Body of pancreas (tissue), 4 donors: Measurements from ENCODE around the gene LDLRAD4. TPM values are rescaled to one million over a fixed set of nuclear protein-coding genes. Genes with fewer than 3 reads are reported as not detected.

Experiments used
- ATAC-seq: fragments of 150-250 bp; one replicate; pipeline ENCODE4 v1.9.1; 2016
- DNase-seq, 4 donors: peaks; one replicate each; pipeline ENCODE4 v3.0.0-alpha.2; 2019
- H3K27ac ChIP-seq, 4 donors: fragments of 200-600 bp; sonication (generic); 1 replicate in 3 of 4; 2 replicates in 1 of 4; pipeline versions ENCODE4 v1.5.1 to v1.6.1; 2016 to 2019; ENCODE audit warnings: mild to moderate bottlenecking in 1 of 4, mixed read lengths in 1 of 4, moderate library complexity in 1 of 4
- H3K27me3 ChIP-seq, 2 donors: fragments of 200-600 bp; sonication (generic); one replicate each; pipeline ENCODE4 v1.6.0; 2016; ENCODE audit warnings: mild to moderate bottlenecking in 1 of 2
- H3K36me3 ChIP-seq, 2 donors: fragments of 200-600 bp; sonication (generic); replicated peaks in 1 of 2; 2 replicates each; pipeline ENCODE4 v1.5.1; 2016; ENCODE audit warnings: low read depth in 2 of 2; ENCODE audit not compliant: insufficient read depth in 1 of 2
- H3K4me1 ChIP-seq: fragments of 200-600 bp; sonication (generic); one replicate; pipeline ENCODE4 v1.6.0; 2016
- H3K4me3 ChIP-seq, 2 donors: fragments of 200-600 bp; sonication (generic); 1 replicate in 1 of 2; 2 replicates in 1 of 2; pipeline ENCODE4 v1.5.1; 2016 to 2019
- H3K9me3 ChIP-seq, 3 donors: fragments of 200-600 bp; sonication (generic); 1 replicate in 2 of 3; 2 replicates in 1 of 3; pipeline ENCODE4 v1.5.1; 2016
- POLR2A ChIP-seq, 3 donors: fragments of 450-650 bp; IDR thresholded peaks; one replicate each; pipeline ENCODE4 v1.6.1; 2016; ENCODE audit warnings: antibody characterized with exemption in 3 of 3, mild to moderate bottlenecking in 2 of 3
- WGBS, 2 donors: methylation state at CpG; one replicate each; pipeline ENCODE4 v1.1.5; 2017; 5-methylcytosine and 5-hydroxymethylcytosine counted together
- intact Hi-C: fragments of 100-400 bp; cut with DNase I; formaldehyde crosslinking; loops from one replicate; pipeline ENCODE4 v1.15.1; 2023
- total RNA-seq, 2 donors: library from RNA; depleted of rRNA; stranded (reverse); fragments of >200 nt; gene quantifications; one replicate each; pipeline ENCODE4 v1.1.0, GENCODE V29; 2016
- TF ChIP-seq, protein P1 (sequence below), 7 experiments: fragments of 450-650 bp in 4 of 7; fragments of 200-600 bp in 3 of 7; sonication (generic) in 3 of 7; IDR thresholded peaks; one replicate each; pipeline ENCODE4 v1.5.1; 2016 to 2019; ENCODE audit warnings: antibody characterized with exemption in 7 of 7

LDLRAD4 gene
- total RNA-seq, 2 donors from 2014 or later = 8.6 to 35.9 TPM

DNA sequence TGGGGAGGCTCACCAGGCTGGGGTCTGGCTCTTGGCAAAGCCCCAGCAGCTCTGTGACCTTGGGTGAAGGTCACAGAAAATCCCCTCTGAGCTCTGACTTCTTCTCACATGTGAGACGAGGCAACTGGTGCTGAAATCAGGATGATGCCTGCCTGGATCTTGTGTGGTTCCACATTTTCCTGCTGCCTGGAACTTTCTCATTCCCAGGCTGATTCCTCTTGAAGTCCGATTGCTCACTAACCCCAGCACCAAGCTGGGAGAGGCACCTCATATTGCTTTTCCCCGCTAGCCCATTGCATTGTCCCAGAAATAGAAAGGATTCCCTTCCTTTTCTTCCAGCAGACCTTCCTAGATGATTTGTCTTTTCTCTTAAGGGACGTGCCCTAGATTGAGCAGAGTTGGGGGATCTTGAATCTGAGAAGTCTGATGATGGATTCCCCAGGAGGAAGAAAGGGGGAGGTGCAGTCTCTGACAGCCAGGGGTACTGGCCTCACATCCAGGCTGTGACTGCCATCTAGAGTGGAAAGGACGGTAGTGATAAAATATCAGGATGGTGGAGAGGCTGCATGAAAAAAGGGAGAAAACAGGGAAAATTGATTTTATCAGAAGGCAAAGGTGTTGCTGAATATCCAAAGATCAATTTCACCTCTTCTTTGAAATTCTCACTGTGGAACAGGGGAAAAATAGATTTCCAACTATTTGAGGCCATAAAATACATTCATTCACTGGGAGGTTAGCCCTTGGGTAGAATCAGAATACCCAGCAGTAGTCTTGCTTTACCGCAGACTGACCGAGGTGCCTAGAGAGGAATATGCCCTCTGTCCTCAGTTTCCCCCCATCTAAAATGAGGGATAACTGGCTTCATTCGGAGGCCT lies 411.5 kb downstream of the LDLRAD4 start:
- 35 to 47% methylated on average over 8 of the region's 8 CpGs for WGBS, 2 donors
- DNase-seq = peak in 3 of 4 donors; percentile 27 to 52 (median 31)
- peak; percentile 64 for ATAC-seq
- TF ChIP-seq, protein P1, sequence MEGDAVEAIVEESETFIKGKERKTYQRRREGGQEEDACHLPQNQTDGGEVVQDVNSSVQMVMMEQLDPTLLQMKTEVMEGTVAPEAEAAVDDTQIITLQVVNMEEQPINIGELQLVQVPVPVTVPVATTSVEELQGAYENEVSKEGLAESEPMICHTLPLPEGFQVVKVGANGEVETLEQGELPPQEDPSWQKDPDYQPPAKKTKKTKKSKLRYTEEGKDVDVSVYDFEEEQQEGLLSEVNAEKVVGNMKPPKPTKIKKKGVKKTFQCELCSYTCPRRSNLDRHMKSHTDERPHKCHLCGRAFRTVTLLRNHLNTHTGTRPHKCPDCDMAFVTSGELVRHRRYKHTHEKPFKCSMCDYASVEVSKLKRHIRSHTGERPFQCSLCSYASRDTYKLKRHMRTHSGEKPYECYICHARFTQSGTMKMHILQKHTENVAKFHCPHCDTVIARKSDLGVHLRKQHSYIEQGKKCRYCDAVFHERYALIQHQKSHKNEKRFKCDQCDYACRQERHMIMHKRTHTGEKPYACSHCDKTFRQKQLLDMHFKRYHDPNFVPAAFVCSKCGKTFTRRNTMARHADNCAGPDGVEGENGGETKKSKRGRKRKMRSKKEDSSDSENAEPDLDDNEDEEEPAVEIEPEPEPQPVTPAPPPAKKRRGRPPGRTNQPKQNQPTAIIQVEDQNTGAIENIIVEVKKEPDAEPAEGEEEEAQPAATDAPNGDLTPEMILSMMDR (IDR thresholded peaks at IDR 0.05) = peak in 6 of 7 experiments; percentile 36 to 85 (median 63)
- no peak for TF ChIP-seq POLR2A (IDR thresholded peaks at IDR 0.05)
- no peaks in the 10 kb centered on the region for H3K27me3 ChIP-seq
- H3K36me3 ChIP-seq = no peaks in the 10 kb centered on the region
- no peak overlapping the region for H3K27ac ChIP-seq
- no peak overlapping the region for H3K4me3 ChIP-seq
- no peaks in the 10 kb centered on the region for H3K4me1 ChIP-seq
- intact Hi-C loops = no loop called here
- H3K9me3 ChIP-seq = no peaks in the 10 kb centered on the region

DNA sequence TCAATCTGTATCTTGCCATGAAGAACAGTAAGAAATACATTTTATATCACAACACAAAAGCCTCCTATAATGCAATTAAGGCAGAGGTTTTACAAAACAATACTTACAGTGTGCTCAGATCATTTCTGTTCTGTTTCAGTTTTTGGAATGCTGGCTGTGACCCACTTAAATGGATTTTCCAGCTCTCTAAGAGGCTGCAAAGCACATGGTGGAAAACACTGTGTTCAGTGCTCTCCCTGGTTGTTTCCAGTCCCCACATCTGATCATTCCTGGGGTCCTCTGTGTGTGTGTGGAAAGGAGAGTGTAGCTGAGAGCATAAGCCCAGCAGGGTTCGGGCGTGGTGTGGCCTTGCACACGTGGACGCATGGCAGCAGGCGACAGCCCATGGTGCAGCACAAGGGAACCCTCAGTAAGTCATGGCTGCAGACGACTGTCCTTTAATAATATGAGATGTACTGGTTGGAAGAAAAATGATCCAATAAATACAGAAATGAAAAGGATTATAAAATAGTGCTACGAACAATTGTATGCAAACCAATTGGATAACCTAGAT lies 412.2 kb downstream of the LDLRAD4 start:
- 72 to 80% methylated on average over 7 of the region's 7 CpGs for WGBS, 2 donors
- TF ChIP-seq, protein P1 (IDR thresholded peaks at IDR 0.05) = no peak
- TF ChIP-seq POLR2A (IDR thresholded peaks at IDR 0.05) = no peak
- no peak for DNase-seq

DNA sequence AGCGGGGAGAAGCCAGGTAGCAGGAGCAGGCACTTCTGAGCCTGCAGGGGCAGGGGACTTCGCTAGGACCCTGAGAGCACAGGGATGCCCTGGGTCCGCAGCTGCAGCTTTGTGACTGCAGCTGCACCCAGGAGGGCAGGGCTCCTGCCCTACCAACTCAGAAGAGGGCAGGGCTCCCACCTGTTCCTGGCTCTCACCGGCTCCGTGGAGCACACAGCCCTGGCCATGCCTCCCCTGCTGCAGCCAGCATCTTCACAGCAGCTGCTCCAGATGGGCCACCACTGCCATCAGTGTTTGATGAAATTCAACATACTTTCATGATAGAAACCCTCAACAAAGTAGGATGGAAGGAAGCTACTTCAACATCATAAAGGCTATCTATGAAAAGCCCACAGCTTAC lies 415.1 kb downstream of the LDLRAD4 start:
- Histone ChIP-seq H3K27me3 (no peaks in the 10 kb centered on the region), H3K4me3 (no peak overlapping the region), H3K9me3 (no peaks in the 10 kb centered on the region), H3K36me3 (no peaks in the 10 kb centered on the region), H3K27ac (no peak overlapping the region), H3K4me1 (no peaks in the 10 kb centered on the region)
- ATAC-seq = no peak
- TF ChIP-seq, protein P1 (IDR thresholded peaks at IDR 0.05) = no peak
- TF ChIP-seq POLR2A (IDR thresholded peaks at IDR 0.05) = no peak
- 89 to 100% methylated on average over 4 to 5 of the region's 5 CpGs for WGBS, 2 donors
- no peak for DNase-seq
- intact Hi-C loops = no loop called here

More for the DNA sequence above, 412.2 kb downstream of the LDLRAD4 start:
- Histone ChIP-seq H3K4me1 (no peaks in the 10 kb centered on the region), H3K9me3 (no peaks in the 10 kb centered on the region), H3K4me3 (no peak overlapping the region), H3K36me3 (no peaks in the 10 kb centered on the region), H3K27me3 (no peaks in the 10 kb centered on the region), H3K27ac (no peak overlapping the region)
- no peak for ATAC-seq
- intact Hi-C loops = no loop called here

DNA sequence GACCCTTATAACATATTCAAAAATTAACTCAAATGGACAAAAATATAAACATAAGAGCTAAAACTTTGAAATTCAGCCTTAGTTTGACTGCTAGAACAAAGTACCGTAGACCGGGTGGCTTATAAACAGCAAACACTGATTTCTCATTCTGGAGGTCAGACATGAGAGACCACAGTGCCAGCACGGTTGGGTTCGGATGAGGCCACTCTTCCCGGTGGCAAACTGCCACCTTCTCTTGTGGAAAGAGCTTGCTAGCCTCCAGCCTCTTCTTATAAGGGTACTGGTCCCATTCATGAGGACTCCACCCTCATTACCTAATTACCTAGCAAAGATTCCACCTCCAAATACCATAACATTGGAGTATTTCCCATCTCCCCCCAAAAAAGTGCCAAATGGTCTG lies 416.5 kb downstream of the LDLRAD4 start:
- no peak overlapping the region for H3K27ac ChIP-seq
- DNase-seq (no peak), ATAC-seq (no peak)
- WGBS, 2 donors = 81 to 91% methylated on average over 5 of the region's 5 CpGs
- TF ChIP-seq POLR2A (IDR thresholded peaks at IDR 0.05) = no peak
- H3K4me3 ChIP-seq = no peak overlapping the region
- intact Hi-C loops = no loop called here
- no peaks in the 10 kb centered on the region for H3K9me3 ChIP-seq
- H3K36me3 ChIP-seq = no peaks in the 10 kb centered on the region
- H3K27me3 ChIP-seq = no peaks in the 10 kb centered on the region
- H3K4me1 ChIP-seq = no peaks in the 10 kb centered on the region

DNA sequence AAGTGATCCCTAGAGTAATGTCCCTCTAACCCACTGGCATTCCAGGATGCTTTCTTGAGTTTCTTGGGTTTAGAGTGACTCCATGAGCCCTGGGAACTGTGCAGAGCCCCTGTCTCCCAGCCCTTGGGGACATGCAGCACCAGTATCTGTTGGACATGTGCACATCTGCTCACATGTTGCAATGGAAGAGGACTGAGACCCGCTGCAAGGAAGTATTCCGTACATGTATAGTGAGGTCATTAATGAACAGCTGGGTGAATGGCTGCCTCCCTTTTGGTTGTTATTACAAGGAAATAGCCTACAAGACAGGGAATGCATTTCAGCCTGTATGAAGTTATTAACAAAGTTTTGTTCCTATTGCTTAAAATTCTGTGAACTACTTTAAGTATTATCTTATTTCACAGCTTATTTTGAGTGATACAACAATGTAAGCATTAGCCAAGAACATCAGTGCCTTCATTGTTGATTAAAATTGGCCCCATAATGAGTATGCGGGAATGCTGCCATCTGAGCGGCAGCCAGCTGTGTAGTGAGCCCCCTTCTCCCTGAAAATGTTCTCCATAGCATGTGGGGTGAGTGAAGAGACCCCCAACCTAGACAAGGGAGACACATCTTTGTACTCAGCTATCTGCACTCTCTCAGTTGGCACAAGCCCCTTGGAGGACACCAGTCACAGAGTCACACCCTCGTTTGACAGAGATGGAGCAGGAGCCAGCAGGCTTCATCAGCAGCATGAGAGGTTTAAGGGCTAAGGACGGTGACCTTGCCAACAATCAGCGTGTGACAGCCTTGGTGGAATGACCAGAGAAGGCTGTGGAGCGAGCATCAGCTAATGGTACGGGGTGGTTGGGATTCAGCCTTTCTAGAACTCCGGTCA lies 420.4 kb downstream of the LDLRAD4 start:
- H3K36me3 ChIP-seq = no peaks in the 10 kb centered on the region
- H3K4me3 ChIP-seq = no peak overlapping the region
- WGBS, 2 donors = 79 to 80% methylated on average over 10 of the region's 10 CpGs
- ATAC-seq = no peak
- TF ChIP-seq, protein P1 (IDR thresholded peaks at IDR 0.05) = no peak
- no peak for TF ChIP-seq POLR2A (IDR thresholded peaks at IDR 0.05)
- no peak for DNase-seq
- H3K9me3 ChIP-seq = no peaks in the 10 kb centered on the region
- no peaks in the 10 kb centered on the region for H3K27me3 ChIP-seq
- no peak overlapping the region for H3K27ac ChIP-seq
- intact Hi-C loops = no loop called here
- no peaks in the 10 kb centered on the region for H3K4me1 ChIP-seq
